ENCODE results near the gene TRERF1.

DNA sequence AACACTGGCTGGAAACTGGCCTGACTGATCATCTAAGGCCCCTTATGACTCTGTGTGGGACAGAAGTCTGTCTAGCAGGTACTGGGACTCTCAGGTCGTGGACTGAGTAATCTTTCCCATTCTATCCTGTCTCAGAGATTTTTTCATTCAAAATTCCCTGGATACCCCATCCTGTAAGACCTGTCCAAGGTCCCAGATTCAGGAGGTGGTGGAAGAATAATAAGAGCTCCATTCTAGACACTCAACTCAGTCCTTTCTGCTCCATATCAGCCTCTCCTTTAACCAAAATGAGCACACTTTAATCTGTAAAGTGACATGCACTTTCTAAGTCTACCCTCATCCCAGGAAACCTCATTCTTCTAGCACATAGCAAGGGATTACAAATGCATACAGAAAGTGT lies 151.5 kb downstream of the TRERF1 start:
- TF ChIP-seq POLR2A (IDR thresholded peaks at IDR 0.05) (no peak), CTCF (IDR thresholded peaks at IDR 0.05) (no peak)
